ENCODE data around the gene MCTP2.

MCTP2 gene

DNA sequence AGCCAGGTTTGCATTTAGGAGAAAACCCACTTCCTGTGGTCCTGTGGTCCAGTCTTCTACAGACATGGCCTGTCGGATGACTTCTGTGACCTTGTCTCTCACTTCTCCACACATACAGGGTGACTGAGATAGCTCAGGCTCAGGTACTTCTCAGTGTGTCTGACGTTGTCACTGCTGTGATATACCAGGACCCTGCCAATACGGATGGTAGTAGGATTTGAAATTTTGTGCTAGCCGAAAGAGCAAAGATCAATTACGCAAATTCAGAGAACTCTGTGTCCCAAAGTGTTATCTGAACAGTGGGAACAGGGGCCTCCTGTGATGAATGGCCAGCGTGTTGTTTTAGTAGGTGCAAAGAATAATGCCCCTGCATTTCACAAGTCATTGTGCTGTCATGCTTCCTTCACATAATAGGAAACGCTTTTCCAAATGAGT lies 128.9 kb downstream of the MCTP2 start:
- TF ChIP-seq, protein P1, sequence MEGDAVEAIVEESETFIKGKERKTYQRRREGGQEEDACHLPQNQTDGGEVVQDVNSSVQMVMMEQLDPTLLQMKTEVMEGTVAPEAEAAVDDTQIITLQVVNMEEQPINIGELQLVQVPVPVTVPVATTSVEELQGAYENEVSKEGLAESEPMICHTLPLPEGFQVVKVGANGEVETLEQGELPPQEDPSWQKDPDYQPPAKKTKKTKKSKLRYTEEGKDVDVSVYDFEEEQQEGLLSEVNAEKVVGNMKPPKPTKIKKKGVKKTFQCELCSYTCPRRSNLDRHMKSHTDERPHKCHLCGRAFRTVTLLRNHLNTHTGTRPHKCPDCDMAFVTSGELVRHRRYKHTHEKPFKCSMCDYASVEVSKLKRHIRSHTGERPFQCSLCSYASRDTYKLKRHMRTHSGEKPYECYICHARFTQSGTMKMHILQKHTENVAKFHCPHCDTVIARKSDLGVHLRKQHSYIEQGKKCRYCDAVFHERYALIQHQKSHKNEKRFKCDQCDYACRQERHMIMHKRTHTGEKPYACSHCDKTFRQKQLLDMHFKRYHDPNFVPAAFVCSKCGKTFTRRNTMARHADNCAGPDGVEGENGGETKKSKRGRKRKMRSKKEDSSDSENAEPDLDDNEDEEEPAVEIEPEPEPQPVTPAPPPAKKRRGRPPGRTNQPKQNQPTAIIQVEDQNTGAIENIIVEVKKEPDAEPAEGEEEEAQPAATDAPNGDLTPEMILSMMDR (IDR thresholded peaks at IDR 0.05; ENCODE audit: low read depth, low read length) = no peak
- no peak overlapping the region for H3K4me3 ChIP-seq (ENCODE audit: low read depth, low read length)
- DNase-seq (ENCODE audit: low read depth, low spot score) = no peak
- in situ Hi-C loops (cut with HindIII; ENCODE audit: low sequenced_read_pairs) = no loop called here

DNA sequence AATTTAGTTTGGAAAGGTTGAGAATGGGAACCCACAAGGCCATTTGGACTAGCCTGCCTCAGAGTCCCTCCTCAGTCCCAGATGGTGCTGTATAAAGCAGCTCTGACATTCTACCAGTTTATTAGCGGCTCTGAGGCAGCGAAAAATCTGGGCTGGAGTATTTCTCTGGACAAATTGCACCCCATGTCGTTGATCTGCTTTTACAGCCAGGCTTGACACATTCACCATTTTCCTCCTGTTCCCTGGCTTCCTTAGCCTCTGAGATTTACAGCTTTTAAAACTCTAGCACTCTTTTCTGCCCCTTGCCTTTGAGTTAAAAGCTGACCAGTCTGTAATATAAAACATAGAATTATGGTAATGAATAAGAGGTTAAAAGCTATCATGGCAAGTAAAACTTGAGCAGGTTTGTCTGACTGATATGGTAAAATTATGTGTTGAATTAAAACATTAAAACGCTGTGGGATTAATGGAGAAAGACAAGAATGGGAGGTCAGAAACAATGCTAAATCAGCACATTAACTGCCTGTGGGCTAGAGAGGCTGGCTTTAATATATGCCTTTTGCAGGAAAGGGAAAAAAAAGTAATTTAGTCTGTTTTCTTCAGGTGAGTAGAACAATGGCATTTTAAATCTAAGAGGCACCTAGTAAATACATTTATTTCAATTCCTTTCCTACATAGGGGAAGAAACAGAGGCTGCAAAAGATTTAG lies 131.2 kb downstream of the MCTP2 start:
- no peak for DNase-seq (ENCODE audit: low read depth, low spot score)
- no peak overlapping the region for H3K4me3 ChIP-seq (ENCODE audit: low read depth, low read length)
- in situ Hi-C loops (cut with HindIII; ENCODE audit: low sequenced_read_pairs) = no loop called here
- TF ChIP-seq, protein P1 (IDR thresholded peaks at IDR 0.05; ENCODE audit: low read depth, low read length) = no peak

DNA sequence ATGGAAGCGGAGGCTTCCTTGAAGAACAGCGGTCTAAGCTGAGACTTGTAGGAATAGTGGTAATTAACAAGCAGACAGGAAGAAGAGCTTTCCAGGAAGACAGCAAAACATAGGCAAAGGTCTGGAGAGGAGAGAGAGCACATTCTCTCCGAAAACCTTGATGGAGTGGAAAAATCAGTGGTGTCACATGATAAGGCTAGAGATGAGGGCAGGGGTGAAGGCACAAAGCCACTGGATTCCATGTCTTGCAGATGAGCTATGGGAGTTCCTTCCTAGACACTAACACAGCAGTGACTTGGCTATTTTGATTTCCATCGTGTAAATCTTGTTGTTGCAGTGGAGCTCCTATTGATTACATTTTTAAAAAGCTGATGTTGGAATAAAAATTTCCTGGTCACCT lies 132.0 kb downstream of the MCTP2 start:
- in situ Hi-C loops (cut with HindIII; ENCODE audit: low sequenced_read_pairs) = no loop called here
- TF ChIP-seq, protein P1 (IDR thresholded peaks at IDR 0.05; ENCODE audit: low read depth, low read length) = no peak
- no peak for DNase-seq (ENCODE audit: low read depth, low spot score)

DNA sequence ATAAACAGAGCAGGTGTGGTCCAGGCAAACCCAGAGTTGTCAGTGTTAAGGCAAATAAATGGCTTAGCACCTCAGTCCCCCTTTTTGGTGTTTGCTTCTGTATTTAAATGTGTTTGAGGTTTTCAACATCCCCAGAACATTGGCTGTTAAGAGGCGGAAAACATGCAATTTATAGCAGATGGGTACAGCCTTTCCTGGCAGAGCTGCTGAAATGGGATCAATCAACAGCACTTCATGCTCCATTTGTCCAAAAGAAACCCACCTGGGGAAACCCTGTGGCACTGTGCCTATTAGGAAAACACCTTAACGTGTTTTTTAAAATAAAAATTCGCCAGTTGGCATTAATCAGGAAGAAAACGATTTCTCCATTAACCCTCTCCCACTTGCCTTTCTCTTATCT lies 135.4 kb downstream of the MCTP2 start:
- TF ChIP-seq, protein P1 (IDR thresholded peaks at IDR 0.05; ENCODE audit: low read depth, low read length) = no peak
- DNase-seq (ENCODE audit: low read depth, low spot score) = no peak
- in situ Hi-C loops (cut with HindIII; ENCODE audit: low sequenced_read_pairs) = no loop called here
- no peak overlapping the region for H3K4me3 ChIP-seq (ENCODE audit: low read depth, low read length)

More for the DNA sequence above, 132.0 kb downstream of the MCTP2 start:
- H3K4me3 ChIP-seq (ENCODE audit: low read depth, low read length) = no peak overlapping the region

DNA sequence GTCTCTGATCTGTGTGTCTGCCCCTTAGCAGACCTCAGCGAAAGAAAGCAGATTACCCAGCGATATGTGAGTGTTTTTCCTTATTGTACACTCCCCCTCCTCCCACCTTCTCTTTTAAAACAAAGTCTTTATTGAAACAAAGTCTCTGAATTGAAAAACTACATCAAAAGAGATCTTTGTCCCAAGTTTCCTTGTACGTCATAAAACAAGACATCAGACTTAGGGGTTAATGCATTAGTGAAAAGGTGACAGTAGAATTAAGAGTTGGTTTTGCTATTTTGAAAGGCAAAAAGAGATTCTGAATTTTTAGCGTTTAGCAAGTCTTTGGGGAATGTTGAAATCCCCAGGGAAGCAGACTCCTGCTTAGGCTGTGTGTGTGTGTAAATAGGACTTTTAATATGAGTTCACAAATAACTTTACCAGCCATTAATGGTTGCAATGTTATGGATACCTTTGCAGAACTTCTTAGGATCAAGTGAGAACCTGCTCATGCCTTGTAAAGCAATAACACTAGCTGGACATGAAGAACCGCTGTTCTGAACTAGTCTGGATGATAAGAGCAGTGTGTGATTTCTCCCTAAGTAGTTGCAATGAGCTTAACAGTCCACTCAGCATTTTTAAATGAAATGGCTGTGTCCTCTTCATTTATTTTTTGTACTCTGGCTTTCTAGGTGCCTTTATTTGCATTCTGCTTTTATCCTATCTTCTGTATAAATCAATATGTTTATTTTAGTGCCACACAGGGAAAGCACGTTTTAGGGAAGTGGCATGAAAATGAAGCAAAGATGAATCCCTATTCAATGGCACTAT lies 136.6 kb downstream of the MCTP2 start:
- no peak overlapping the region for H3K4me3 ChIP-seq (ENCODE audit: low read depth, low read length)
- no peak for DNase-seq (ENCODE audit: low read depth, low spot score)
- in situ Hi-C loops (cut with HindIII; ENCODE audit: low sequenced_read_pairs) = no loop called here

DNA sequence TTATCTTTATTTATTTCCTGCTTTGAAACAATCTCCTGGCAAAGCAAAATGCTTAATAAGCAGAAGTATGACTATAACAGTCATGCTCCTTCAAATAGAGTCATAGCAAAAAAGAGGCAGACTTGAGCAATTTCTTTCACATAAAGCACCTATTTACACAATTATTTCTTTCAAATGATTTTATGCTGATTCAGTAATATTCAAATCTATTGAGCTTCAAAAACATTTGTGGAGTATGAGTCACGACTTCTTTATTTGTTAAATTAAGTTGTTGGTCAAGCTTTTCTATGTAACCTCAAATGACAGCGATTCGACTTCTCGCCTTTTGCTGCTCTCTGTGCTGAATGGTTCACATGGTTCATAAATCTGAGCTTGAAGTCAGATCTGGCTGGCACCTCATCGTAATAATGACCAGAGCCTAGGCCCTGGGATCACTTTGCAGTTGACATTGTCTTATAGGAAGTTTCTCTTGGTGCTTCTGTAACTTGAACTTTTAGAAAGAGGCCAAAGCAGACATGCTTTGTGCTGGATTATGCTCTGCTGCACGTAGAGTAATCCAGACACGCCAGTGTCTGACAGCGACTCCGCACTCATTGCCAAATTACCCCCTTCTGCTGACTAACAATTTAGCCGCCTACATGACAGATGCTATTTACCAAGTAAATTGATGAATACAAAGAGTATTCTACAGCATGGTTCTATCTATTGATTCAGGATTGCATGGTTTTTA lies 139.0 kb downstream of the MCTP2 start:
- in situ Hi-C loops (cut with HindIII; ENCODE audit: low sequenced_read_pairs) = no loop called here
- no peak overlapping the region for H3K4me3 ChIP-seq (ENCODE audit: low read depth, low read length)
- TF ChIP-seq, protein P1 (IDR thresholded peaks at IDR 0.05; ENCODE audit: low read depth, low read length) = no peak
- peak; percentile 3 for DNase-seq (ENCODE audit: low read depth, low spot score)

More for the DNA sequence above, 136.6 kb downstream of the MCTP2 start:
- TF ChIP-seq, protein P1 (IDR thresholded peaks at IDR 0.05; ENCODE audit: low read depth, low read length) = no peak

All from astrocyte of the spinal cord (primary cell).